Neural crest cell (in vitro differentiated cells): ENCODE data around the gene TGFB1. TPM values are rescaled to one million over a fixed set of nuclear protein-coding genes. Genes with fewer than 3 reads are reported as not detected.

Experiments used
- DNase-seq: peaks from one replicate; pipeline ENCODE4 v3.0.0; 2021; ENCODE audit warnings: low read depth, mixed read lengths, low spot score
- H3K27ac Mint-ChIP-seq: one replicate; pipeline ENCODE4 v1.8.0; 2021; ENCODE audit warnings: mild to moderate bottlenecking, mixed read lengths; ENCODE audit not compliant: unreplicated experiment
- H3K27me3 Mint-ChIP-seq: 2 replicates; pipeline ENCODE4 v1.8.0; 2021; ENCODE audit warnings: low read depth, mild to moderate bottlenecking, mixed read lengths
- H3K36me3 Mint-ChIP-seq: 2 replicates; pipeline ENCODE4 v1.8.0; 2021; ENCODE audit warnings: low read depth, mild to moderate bottlenecking, mixed read lengths
- H3K4me1 Mint-ChIP-seq: 2 replicates; pipeline ENCODE4 v1.8.0; 2021; ENCODE audit warnings: mixed read lengths
- H3K4me3 Mint-ChIP-seq: one replicate; pipeline ENCODE4 v1.8.0; 2021; ENCODE audit warnings: mild to moderate bottlenecking, mixed read lengths
- H3K9me3 Mint-ChIP-seq: 2 replicates; pipeline ENCODE4 v1.8.0; 2021; ENCODE audit warnings: mixed read lengths
- long read RNA-seq: library from polyadenylated mRNA; unstranded; transcript quantifications from one replicate; pipeline ENCODE4 v2.0.0, GENCODE V29; 2020
- total RNA-seq: library from RNA; stranded (reverse); gene quantifications from 2 replicates; pipeline ENCODE4 v1.2.1, GENCODE V29; 2021
- TF ChIP-seq, protein P1 (sequence below): fragments of 200-600 bp; sonication (generic); conservative IDR thresholded peaks from 2 replicates; pipeline ENCODE4 v1.5.0; 2021; ENCODE audit warnings: antibody characterized with exemption, mild to moderate bottlenecking

The TGFB1 gene
- 2.2 and 3.1 TPM in 2 replicates for total RNA-seq
- long read RNA-seq, partial matches to known transcripts = 0 of 11 reads
- long read RNA-seq, other reads (novel, unspliced or antisense) = 11 of 11 reads

DNA sequence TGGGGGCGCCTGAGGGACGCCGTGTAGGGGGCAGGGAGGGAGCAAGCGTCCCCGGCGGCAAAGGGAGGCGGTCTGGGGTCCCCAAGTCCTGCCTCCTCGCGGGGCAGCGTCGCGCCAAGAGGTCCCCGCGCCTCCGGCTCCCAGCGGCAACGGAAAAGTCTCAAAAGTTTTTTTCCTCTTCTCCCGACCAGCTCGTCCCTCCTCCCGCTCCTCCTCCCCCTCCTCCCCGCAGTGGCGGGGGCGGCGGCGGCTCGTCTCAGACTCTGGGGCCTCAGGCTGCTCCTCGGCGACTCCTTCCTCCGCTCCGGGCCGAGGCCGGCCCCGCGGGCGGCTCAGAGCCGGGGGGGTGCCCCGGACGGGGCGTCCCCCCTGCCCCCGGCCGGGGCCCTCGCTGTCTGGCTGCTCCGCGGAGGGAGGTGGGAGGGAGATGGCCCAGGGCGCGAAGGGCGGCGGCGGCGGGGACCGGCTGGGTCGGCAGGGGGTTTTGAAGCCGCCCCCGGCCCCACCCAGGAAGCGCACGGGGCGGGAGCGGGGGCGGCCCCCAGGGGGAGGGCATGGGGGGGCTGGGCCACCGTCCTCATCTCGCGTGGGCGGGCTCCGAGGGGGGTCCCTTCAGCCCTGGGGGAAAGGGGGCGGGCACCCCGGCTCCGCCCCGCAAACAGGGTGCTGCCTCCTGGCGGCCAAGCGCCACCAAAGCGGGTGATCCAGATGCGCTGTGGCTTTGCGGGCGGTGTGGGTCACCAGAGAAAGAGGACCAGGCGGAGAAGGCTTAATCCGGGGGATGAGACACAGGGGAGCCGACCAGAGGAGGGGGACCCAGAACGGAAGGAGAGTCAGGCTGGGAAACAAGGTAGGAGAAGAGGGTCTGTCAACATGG is at the start of gene TGFB1:
Gene TGFB1, minus strand, starts transcription at position 457 of the 877 bp plus-strand sequence. CDS start 878 bp downstream, outside the sequence.
- peaks cover 30% of the 10 kb centered on the region for H3K4me1 Mint-ChIP-seq
- peaks cover 3% of the 10 kb centered on the region for H3K36me3 Mint-ChIP-seq
- H3K27ac Mint-ChIP-seq = no peak within 1 kb of the TSS
- peaks cover 57% of the 10 kb centered on the region for H3K27me3 Mint-ChIP-seq
- no peaks in the 10 kb centered on the region for H3K9me3 Mint-ChIP-seq
- peak within 1 kb of the TSS; percentile 93 for H3K4me3 Mint-ChIP-seq
- TF ChIP-seq, protein P1, sequence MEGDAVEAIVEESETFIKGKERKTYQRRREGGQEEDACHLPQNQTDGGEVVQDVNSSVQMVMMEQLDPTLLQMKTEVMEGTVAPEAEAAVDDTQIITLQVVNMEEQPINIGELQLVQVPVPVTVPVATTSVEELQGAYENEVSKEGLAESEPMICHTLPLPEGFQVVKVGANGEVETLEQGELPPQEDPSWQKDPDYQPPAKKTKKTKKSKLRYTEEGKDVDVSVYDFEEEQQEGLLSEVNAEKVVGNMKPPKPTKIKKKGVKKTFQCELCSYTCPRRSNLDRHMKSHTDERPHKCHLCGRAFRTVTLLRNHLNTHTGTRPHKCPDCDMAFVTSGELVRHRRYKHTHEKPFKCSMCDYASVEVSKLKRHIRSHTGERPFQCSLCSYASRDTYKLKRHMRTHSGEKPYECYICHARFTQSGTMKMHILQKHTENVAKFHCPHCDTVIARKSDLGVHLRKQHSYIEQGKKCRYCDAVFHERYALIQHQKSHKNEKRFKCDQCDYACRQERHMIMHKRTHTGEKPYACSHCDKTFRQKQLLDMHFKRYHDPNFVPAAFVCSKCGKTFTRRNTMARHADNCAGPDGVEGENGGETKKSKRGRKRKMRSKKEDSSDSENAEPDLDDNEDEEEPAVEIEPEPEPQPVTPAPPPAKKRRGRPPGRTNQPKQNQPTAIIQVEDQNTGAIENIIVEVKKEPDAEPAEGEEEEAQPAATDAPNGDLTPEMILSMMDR = peak; percentile 89
- DNase-seq = peak; percentile 67

DNA sequence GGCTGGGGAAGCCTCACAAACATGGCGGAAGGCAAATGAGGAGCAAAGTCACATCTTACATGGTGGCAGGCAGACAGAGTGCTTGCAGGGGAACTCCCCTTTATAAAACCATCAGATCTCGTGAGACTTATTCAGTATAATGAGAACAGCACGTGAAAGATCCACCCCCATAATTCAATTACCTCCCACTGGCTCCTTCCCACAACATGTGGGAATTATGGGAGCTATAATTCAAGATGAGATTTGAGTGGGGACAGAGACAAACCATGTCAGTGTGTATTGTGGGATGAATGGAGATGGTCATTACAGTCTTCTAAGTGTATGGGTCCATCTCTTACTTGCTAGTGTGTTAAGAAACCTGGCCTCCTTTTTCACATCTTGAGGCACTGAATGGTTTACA is 48.3 kb upstream of the TGFB1 start:
- H3K9me3 Mint-ChIP-seq = no peaks in the 10 kb centered on the region
- peaks cover 21% of the 10 kb centered on the region for H3K4me1 Mint-ChIP-seq
- TF ChIP-seq, protein P1 = no peak
- H3K4me3 Mint-ChIP-seq = peak overlapping the region; percentile 47
- no peaks in the 10 kb centered on the region for H3K36me3 Mint-ChIP-seq
- H3K27me3 Mint-ChIP-seq = no peaks in the 10 kb centered on the region
- DNase-seq = no peak
- H3K27ac Mint-ChIP-seq = no peak overlapping the region

DNA sequence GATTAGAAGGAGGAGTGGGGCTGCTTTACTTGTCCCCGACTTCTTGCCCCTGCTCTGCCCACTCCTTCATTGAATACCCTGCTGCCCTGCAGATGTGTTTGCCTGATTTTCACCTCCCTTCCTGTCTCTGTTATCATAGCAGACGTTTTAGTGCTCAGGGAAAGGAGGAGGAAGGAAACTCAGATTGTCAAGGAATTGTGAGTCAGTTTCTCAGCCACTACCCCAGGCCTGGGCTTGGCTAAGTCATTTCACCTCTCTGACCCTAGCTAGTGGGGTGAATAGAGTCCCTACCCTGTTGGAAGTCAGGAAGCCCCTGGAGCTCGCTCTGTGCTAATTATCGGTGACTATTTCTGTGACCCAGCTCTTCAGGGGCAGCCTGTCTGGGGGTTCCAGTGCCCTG is 47.8 kb upstream of the TGFB1 start:
- Mint-ChIP-seq H3K27me3 (no peaks in the 10 kb centered on the region), H3K9me3 (no peaks in the 10 kb centered on the region), H3K27ac (no peak overlapping the region), H3K4me3 (peak overlapping the region; percentile 47), H3K36me3 (no peaks in the 10 kb centered on the region), H3K4me1 (peaks cover 26% of the 10 kb centered on the region)
- TF ChIP-seq, protein P1 = no peak
- DNase-seq = no peak

DNA sequence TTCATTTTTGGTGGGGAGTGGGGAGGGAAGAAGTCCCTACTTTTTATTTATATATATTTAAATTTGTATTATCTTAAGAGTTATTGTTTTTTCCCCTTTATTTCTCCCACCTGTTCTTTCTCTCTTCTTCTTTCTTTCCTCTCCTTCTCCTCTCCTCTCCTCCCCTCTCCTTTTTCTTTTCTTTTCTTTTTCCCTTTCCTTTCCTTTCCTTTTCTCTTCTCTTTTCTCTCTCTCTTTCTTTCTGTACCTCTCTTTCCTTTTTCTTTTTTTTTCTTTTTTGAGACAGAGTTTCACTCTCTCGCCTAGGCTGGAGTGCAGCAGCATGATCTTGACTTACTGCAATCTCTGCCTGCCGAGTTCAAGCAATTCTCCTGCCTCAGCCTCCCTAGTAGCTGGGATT is 45.8 kb upstream of the TGFB1 start:
- Mint-ChIP-seq H3K4me1 (peaks cover 38% of the 10 kb centered on the region), H3K36me3 (no peaks in the 10 kb centered on the region), H3K4me3 (peak overlapping the region; percentile 76), H3K27ac (no peak overlapping the region), H3K27me3 (no peaks in the 10 kb centered on the region), H3K9me3 (no peaks in the 10 kb centered on the region)
- DNase-seq = no peak
- TF ChIP-seq, protein P1 = no peak

DNA sequence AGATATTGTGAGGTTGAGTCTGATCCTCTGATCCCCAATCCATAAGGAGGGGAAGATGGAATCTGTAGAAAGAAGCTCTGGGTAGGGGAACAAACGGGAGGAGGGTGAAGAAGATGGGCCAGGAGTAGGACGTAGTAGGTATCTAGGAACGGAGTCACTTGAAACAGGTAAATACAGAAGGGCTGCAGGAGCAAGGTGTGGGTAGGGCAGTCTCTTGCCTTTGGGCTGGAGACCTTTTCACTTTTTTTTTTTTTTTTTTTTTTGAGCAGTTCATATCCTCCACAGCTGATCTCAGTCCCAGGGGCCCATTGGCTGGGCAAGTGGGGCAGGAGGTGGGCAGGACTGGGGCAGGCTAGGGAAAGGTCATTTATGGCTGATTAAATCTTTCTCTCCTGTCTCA is 45.4 kb upstream of the TGFB1 start:
- H3K4me3 Mint-ChIP-seq = peak overlapping the region; percentile 97
- no peak for DNase-seq
- no peaks in the 10 kb centered on the region for H3K36me3 Mint-ChIP-seq
- peak overlapping the region; percentile 10 for H3K27ac Mint-ChIP-seq
- no peaks in the 10 kb centered on the region for H3K27me3 Mint-ChIP-seq
- no peaks in the 10 kb centered on the region for H3K9me3 Mint-ChIP-seq
- TF ChIP-seq, protein P1 = no peak
- H3K4me1 Mint-ChIP-seq = peaks cover 38% of the 10 kb centered on the region
